ENCODE results near the gene OSBPL6.

Gene OSBPL6

GRCh38 chr2:178450774-178451525 lies 256.6 kb downstream of the OSBPL6 start, which contains the start of the genes PJVK and PRKRA:
Gene PJVK (plus strand): TSS chr2:178451378. CDS start chr2:178453410, 2,032 bp downstream.
Gene PRKRA (minus strand): TSS chr2:178451175. CDS start chr2:178451030, 145 bp downstream.
- DNase-seq: peak; percentile 94

DNA sequence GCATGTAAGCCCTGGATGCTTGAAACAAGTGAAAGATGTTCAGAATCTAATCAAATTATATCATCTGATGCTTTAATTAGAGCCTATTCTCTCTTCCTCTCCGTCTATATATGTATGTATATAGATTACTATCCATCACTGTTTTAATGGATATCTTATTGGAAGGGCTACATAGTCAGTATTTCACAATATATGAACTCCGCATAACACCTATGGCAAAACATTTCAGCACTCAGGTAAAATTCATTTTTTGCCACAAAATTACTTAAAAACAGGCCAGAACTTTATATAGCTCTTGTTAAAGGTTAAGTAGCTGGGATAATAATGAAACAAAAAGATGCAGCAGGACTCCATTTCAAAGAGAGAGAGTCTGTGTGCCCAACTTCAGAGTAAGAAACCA lies 258.0 kb downstream of the OSBPL6 start:
- no peak for DNase-seq
